Measurements from ENCODE around the gene POU4F1. TPM values are rescaled to one million over a fixed set of nuclear protein-coding genes. Genes with fewer than 3 reads are reported as not detected.
A peak's percentile ranks its signal among the peaks of the same experiment; 100 is the strongest.

POU4F1 gene
- polyA plus RNA-seq, 3 donors, result not detected

GRCh38 chr13:78576261-78576660 lies 27.1 kb downstream of the POU4F1 start:
- Histone ChIP-seq H3K27ac (ENCODE audit: low read depth in 1 of 2, low read length in 2 of 2) (no peak overlapping the region), H2AFZ (ENCODE audit: insufficient read depth, low read depth, low read length, poor library complexity, severe bottlenecking) (no peak overlapping the region), H3K4me1 (ENCODE audit: control insufficient read depth in 1 of 2, insufficient read depth in 2 of 2, low read length in 2 of 2) (no peaks in the 10 kb centered on the region), H3K27me3 (ENCODE audit: control insufficient read depth in 2 of 2, insufficient read depth in 2 of 2, low read length in 2 of 2) (peaks cover 2 to 4% of the 10 kb centered on the region in 2 donors), H3K4me2 (replicated peaks; ENCODE audit: extremely low read depth, low read length, poor library complexity, severe bottlenecking) (no peak overlapping the region), H4K20me1 (ENCODE audit: insufficient read depth, low read length) (no peaks in the 10 kb centered on the region), H3K9ac (ENCODE audit: insufficient read depth, low read length, poor library complexity, severe bottlenecking) (no peak overlapping the region), H3K79me2 (ENCODE audit: insufficient read depth, low read length) (no peaks in the 10 kb centered on the region), H3K9me3 (replicated peaks in 1 of 2; ENCODE audit: control insufficient read depth in 1 of 2, insufficient read depth in 1 of 2, low read length in 2 of 2) (no peaks in the 10 kb centered on the region), H3K36me3 (replicated peaks in 1 of 2; ENCODE audit: control insufficient read depth in 1 of 2, insufficient read depth in 2 of 2, low read length in 2 of 2) (no peaks in the 10 kb centered on the region), H3K4me3 (replicated peaks in 1 of 3; ENCODE audit: low read depth in 2 of 3, low read length in 3 of 3) (no peak overlapping the region)
- H3K4me3 Mint-ChIP-seq, result peak overlapping the region in 1 of 2 donors; percentile 60
- intact Hi-C loops (cut with micrococcal nuclease), result no loop called here
- peaks cover 7% of the 10 kb centered on the region for H3K4me1 Mint-ChIP-seq
- WGBS (ENCODE audit: insufficient coverage), result no CpG with 5 or more reads among the region's 4 CpGs
- H3K9me3 Mint-ChIP-seq, result peaks cover 0 to 2% (median 0%) of the 10 kb centered on the region in 7 donors
- H3K27me3 Mint-ChIP-seq (ENCODE audit: low read depth in 3 of 3), result peaks cover 3 to 13% (median 10%) of the 10 kb centered on the region in 3 donors
- TF ChIP-seq, protein P1, sequence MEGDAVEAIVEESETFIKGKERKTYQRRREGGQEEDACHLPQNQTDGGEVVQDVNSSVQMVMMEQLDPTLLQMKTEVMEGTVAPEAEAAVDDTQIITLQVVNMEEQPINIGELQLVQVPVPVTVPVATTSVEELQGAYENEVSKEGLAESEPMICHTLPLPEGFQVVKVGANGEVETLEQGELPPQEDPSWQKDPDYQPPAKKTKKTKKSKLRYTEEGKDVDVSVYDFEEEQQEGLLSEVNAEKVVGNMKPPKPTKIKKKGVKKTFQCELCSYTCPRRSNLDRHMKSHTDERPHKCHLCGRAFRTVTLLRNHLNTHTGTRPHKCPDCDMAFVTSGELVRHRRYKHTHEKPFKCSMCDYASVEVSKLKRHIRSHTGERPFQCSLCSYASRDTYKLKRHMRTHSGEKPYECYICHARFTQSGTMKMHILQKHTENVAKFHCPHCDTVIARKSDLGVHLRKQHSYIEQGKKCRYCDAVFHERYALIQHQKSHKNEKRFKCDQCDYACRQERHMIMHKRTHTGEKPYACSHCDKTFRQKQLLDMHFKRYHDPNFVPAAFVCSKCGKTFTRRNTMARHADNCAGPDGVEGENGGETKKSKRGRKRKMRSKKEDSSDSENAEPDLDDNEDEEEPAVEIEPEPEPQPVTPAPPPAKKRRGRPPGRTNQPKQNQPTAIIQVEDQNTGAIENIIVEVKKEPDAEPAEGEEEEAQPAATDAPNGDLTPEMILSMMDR (IDR thresholded peaks at IDR 0.05), result no peak
- H3K36me3 Mint-ChIP-seq, result no peaks in the 10 kb centered on the region
- peak in 2 of 3 donors; percentile 24 to 63 for DNase-seq
- no peak overlapping the region for H3K27ac Mint-ChIP-seq

- intact Hi-C loops (cut with micrococcal nuclease), result no loop called here
- H3K4me1 ChIP-seq (ENCODE audit: control insufficient read depth in 1 of 2, insufficient read depth in 2 of 2, low read length in 2 of 2), result no peaks in the 10 kb centered on the region
- H3K9me3 Mint-ChIP-seq, result peaks cover 0 to 3% (median 0%) of the 10 kb centered on the region in 7 donors
- TF ChIP-seq, protein P1 (IDR thresholded peaks at IDR 0.05), result no peak
- H3K9ac ChIP-seq (ENCODE audit: insufficient read depth, low read length, poor library complexity, severe bottlenecking), result no peak overlapping the region
- no peaks in the 10 kb centered on the region for H3K36me3 ChIP-seq (replicated peaks in 1 of 2; ENCODE audit: control insufficient read depth in 1 of 2, insufficient read depth in 2 of 2, low read length in 2 of 2)
- peaks cover 0 to 4% (median 0%) of the 10 kb centered on the region in 3 donors for H3K27me3 Mint-ChIP-seq (ENCODE audit: low read depth in 3 of 3)
- no peak overlapping the region for H3K4me2 ChIP-seq (replicated peaks; ENCODE audit: extremely low read depth, low read length, poor library complexity, severe bottlenecking)
- H3K4me3 Mint-ChIP-seq, result no peak overlapping the region
- H3K27ac ChIP-seq (ENCODE audit: low read depth in 1 of 2, low read length in 2 of 2), result no peak overlapping the region
- H3K79me2 ChIP-seq (ENCODE audit: insufficient read depth, low read length), result no peaks in the 10 kb centered on the region
- H2AFZ ChIP-seq (ENCODE audit: insufficient read depth, low read depth, low read length, poor library complexity, severe bottlenecking), result no peak overlapping the region
- 100% methylated on average over 1 of the region's 5 CpGs for WGBS (ENCODE audit: insufficient coverage)
- no peaks in the 10 kb centered on the region for H3K27me3 ChIP-seq (ENCODE audit: control insufficient read depth in 2 of 2, insufficient read depth in 2 of 2, low read length in 2 of 2)
- peaks cover 7% of the 10 kb centered on the region for H3K4me1 Mint-ChIP-seq
- H3K4me3 ChIP-seq (replicated peaks in 1 of 3; ENCODE audit: low read depth in 2 of 3, low read length in 3 of 3), result no peak overlapping the region
- no peak overlapping the region for H3K27ac Mint-ChIP-seq
- H3K36me3 Mint-ChIP-seq, result no peaks in the 10 kb centered on the region
- no peaks in the 10 kb centered on the region for H4K20me1 ChIP-seq (ENCODE audit: insufficient read depth, low read length)
- H3K9me3 ChIP-seq (replicated peaks in 1 of 2; ENCODE audit: control insufficient read depth in 1 of 2, insufficient read depth in 1 of 2, low read length in 2 of 2), result no peaks in the 10 kb centered on the region
- no peak for DNase-seq
Observed at GRCh38 chr13:78572459-78572858, 30.9 kb downstream of the POU4F1 start.

Data from CD14-positive monocyte (primary cell).